Cardiac ventricle fibroblast (primary cell): ENCODE data around the gene DNAJA3. TPM values are rescaled to one million over a fixed set of nuclear protein-coding genes. Genes with fewer than 3 reads are reported as not detected.

ENCODE experiments used
- total RNA-seq: library from RNA; depleted of rRNA; stranded (reverse); fragments of >200 nt; gene quantifications from 2 replicates; pipeline ENCODE4 v1.2.3, GENCODE V29; 2015

DNAJA3 gene
- 24.5 and 30.7 TPM in 2 replicates for total RNA-seq

DNA sequence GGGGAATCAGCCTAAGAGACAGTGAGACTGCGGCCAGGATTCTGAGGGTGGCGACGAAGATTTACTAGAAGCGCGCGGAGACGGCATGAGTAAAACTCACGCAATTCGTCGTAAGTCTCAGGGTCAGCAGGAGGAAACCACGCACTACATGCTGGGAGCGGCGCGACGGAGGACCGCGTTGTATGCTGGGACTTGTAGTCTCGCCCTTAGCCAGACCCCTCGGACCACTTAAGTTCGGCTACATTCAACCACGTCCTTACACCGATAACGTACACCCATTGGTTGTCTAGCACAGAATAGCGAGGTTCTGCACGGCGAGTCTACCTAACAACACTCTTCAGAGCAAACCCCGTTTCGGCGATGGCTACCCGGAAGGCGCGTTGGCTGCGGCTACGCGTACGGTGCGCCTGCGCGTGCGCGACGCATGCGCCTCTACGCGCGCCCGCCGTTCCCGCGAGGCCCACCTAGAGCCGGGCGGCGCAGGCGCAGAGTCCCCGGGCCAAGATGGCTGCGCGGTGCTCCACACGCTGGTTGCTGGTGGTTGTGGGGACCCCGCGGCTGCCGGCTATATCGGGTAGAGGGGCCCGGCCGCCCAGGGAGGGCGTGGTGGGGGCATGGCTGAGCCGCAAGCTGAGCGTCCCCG lies at the start of gene DNAJA3:
Gene DNAJA3, plus strand, starts transcription at position 491 of the 643 bp plus-strand sequence. Its CDS starts 14 bp downstream, at position 505.

DNA sequence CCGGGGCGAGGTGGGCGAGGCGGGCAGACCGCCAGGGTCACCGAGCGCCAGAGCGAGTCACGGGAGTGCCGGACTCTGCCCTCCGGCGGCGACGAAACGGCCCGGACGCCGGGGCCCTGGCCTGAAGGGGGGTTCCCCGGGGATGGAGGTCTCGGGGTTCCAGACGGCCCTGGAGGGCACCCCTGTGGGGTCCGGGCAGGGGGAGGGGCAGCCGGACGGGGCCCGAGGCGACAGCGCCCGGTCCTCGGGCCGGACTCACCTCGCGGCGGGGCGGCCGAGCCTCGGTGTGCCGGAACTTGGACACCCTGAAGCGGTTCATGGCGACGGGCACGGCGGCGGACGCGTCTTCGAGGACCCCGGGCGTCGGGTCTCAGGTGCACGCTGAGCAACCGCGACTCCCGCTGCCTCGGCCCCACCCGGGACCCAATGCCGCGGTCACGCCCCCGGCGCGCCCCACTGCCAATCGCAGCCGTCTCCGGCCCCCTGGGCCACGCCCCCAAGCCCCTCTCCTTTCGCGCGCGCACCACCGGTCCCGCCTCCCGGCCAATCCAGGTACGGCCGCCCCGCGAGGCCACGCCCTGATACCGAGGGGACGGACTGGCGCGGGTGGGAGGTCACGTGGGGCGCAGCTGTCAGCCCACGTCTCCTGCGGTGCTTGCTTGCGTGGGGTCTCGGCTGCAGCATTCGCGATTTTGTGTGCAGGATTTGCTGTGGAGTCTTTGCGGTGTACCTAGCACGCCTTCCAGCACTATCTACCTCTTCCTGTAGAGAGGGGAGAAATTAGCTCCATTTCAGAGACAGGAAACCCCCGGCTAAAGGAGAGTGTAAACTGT lies 9.3 kb upstream of the DNAJA3 start, which contains the start of gene CORO7:
Gene CORO7, minus strand, starts transcription at position 397 of the 833 bp plus-strand sequence. Its CDS starts 78 bp downstream, at position 319.

DNA sequence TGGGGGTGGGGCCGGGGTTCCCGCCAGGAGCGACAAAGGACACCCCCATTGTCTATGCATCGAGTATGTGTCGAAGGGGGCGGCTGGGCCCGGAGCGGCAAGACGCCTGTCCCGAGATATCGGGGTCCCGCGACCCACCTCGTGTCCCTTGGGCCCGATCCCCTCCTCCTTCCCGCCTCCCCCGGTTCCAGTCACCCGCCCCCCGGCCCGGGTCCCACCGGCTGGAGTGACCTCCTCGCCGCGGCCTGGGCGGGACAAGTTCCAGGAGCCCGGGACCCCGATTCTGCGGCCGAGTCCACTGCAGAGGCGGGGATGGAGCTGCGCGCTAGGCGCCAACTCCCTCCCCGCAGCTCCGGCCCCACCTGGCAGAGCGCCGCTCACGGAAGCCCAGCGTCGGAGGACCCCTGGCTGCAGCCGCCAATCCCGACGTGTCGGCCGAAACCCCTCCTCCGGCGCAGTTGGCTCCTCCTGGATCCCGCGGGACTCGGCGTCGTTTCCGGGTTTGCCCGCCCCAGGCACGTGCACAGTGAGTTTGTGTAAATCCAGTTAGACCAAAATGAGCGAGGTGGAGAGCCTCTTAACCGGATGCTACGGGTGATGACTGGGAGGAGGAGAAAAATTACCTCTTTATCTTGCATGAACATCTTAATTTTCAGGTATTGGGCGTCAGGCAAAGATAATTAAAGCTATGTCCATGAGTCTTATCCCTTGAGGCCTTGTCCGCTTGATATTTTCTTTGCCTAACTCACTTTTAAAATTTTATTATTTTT lies 48.7 kb downstream of the DNAJA3 start, which contains the start of gene NMRAL1:
Gene NMRAL1, minus strand, starts transcription at position 434 of the 770 bp plus-strand sequence. CDS start 493 bp downstream, outside the sequence.

DNA sequence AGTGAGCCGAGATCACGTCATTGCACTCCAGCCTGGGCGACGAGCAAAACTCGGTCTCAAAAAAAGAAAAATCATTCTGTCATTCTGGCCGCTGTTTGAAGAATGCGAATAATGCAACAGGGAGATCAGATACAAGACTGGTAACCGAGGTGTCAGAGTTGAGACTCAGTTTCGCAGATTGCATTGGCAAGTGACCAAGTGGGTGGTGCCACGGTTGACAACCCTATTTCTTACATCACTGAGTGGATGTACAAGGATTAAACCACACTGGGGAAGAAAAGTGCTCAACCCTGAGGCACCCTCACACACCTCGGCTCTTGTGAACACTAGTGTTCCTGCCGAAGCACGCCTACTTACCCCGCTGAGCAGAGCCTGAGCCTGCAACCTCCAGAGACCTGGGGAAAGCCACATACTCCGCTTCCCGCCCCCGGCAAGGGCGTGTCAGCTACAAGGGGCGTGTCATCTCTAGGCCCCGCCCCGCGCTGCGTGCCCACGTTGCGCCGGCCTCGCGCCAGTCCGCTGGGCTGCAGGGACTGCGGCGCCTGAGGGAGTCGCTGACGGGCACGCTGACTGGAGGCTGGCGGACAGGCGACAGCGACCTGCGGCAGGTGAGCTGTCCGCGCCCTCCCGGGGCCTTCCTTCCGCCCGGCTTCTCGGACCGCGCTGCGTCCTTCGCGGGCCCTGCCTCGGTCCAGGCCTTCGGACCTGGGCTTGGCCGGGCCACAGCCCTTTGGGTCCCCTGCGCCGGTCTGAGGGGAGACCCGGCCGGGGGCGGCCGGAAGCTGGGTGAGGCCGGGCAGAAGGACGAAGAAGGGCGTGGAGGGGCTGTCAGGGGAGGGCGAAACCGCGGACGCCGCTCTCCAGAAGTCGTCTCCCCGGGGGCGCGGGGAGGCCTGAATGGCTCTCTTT lies 50.5 kb downstream of the DNAJA3 start, which contains the start of gene HMOX2:
Gene HMOX2, plus strand, starts transcription at position 519 of the 909 bp plus-strand sequence. CDS start 29,127 bp downstream, outside the sequence.

Other genes starting within 250 kb of the DNAJA3 start
- not detected in 2 replicates for gene SRL, start 183.8 kb upstream of the DNAJA3 start, total RNA-seq
- gene TFAP4, start 152.8 kb upstream of the DNAJA3 start, total RNA-seq: 6.4 and 9.6 TPM in 2 replicates
- 8.0 and 9.4 TPM in 2 replicates for gene GLIS2, start 109.8 kb upstream of the DNAJA3 start, total RNA-seq
- gene PAM16, start 74.5 kb upstream of the DNAJA3 start, total RNA-seq: 24.1 and 24.2 TPM in 2 replicates
- 96.0 and 96.3 TPM in 2 replicates for gene VASN, start 54.0 kb upstream of the DNAJA3 start, total RNA-seq
- gene CORO7, start 9.3 kb upstream of the DNAJA3 start, total RNA-seq: 9.2 and 10.0 TPM in 2 replicates
- gene NMRAL1, start 48.8 kb downstream of the DNAJA3 start, total RNA-seq: 33.8 and 35.6 TPM in 2 replicates
- gene HMOX2, start 50.5 kb downstream of the DNAJA3 start, total RNA-seq: 31.5 and 39.6 TPM in 2 replicates
- 11.5 and 12.6 TPM in 2 replicates for gene CDIP1, start 112.9 kb downstream of the DNAJA3 start, total RNA-seq
- not detected in 2 replicates for gene C16orf96, start 130.5 kb downstream of the DNAJA3 start, total RNA-seq
- gene UBALD1, start 189.0 kb downstream of the DNAJA3 start, total RNA-seq: 7.2 and 9.1 TPM in 2 replicates
- gene MGRN1, start 199.0 kb downstream of the DNAJA3 start, total RNA-seq: 58.5 and 59.9 TPM in 2 replicates